Kidney (tissue), 14 donors: ENCODE data around the gene TLNRD1. TPM values are rescaled to one million over a fixed set of nuclear protein-coding genes. Genes with fewer than 3 reads are reported as not detected.

ENCODE experiments used
- DNase-seq, 5 donors: peaks; one replicate each; pipeline ENCODE4 v3.0.0-alpha.2; 2013 to 2020
- FAIRE-seq: peaks from 2 replicates; lab custom pipeline; 2012; peaks lifted over from hg19 to GRCh38; lab: Jason Lieb, UNC
- H3K27ac ChIP-seq, 2 donors: one replicate each; pipeline ENCODE4 v1.7.0; 2013; ENCODE audit warnings: low read depth in 2 of 2, low read length in 2 of 2, inconsistent platforms in 1 of 2
- H3K27me3 ChIP-seq: one replicate; pipeline ENCODE4 v1.7.1; 2013; ENCODE audit warnings: low read length, inconsistent platforms; ENCODE audit not compliant: control insufficient read depth, insufficient read depth
- H3K36me3 ChIP-seq, 3 donors: one replicate each; pipeline versions ENCODE4 v1.7.0 to v1.7.1; 2013; ENCODE audit warnings: low read length in 3 of 3, control low read depth in 1 of 3, inconsistent platforms in 1 of 3; ENCODE audit not compliant: insufficient read depth in 3 of 3, control insufficient read depth in 2 of 3
- H3K4me1 ChIP-seq, 3 donors: one replicate each; pipeline versions ENCODE4 v1.7.0 to v1.7.1; 2013; ENCODE audit warnings: low read length in 3 of 3, inconsistent platforms in 1 of 3, low read depth in 1 of 3; ENCODE audit not compliant: control insufficient read depth in 2 of 3, insufficient read depth in 2 of 3
- H3K4me3 ChIP-seq, 3 donors: one replicate each; pipeline versions ENCODE4 v1.7.0 to v1.8.1; 2013; ENCODE audit warnings: low read length in 3 of 3, control low read depth in 1 of 3, inconsistent platforms in 1 of 3
- H3K9ac ChIP-seq, 3 donors: one replicate each; pipeline versions ENCODE4 v1.7.0 to v1.7.1; 2013; ENCODE audit warnings: low read length in 3 of 3, control low read depth in 1 of 3, inconsistent platforms in 1 of 3
- H3K9me3 ChIP-seq, 3 donors: one replicate each; pipeline versions ENCODE4 v1.7.0 to v1.7.1; 2013; ENCODE audit warnings: low read length in 3 of 3, control low read depth in 1 of 3, inconsistent platforms in 1 of 3; ENCODE audit not compliant: control insufficient read depth in 2 of 3, insufficient read depth in 1 of 3
- CTCF ChIP-seq: IDR thresholded peaks from 3 replicates; pipeline ENCODE4 v1.5.1; 2012; ENCODE audit warnings: mild to moderate bottlenecking, moderate library complexity, borderline replicate concordance; ENCODE audit not compliant: insufficient read depth; ENCODE audit errors: extremely low read depth
- intact Hi-C: fragments of 100-400 bp; cut with DNase I; formaldehyde crosslinking; loops from one replicate; pipeline ENCODE4 v1.11.1; 2022
- microRNA-seq: library from miRNA; unstranded; fragments of <30 nt; microRNA quantifications from one replicate; pipeline ENCODE4 v1.2.0, GENCODE V29; 2020
- polyA plus RNA-seq: library from polyadenylated mRNA; stranded (reverse); fragments of 350-450 nt; fragmentation: Illumina TruSeq; extraction: RNeasy Lipid Tissue Mini Kit (QIAGEN cat#74804); gene quantifications from one replicate; pipeline ENCODE4 v1.2.3, GENCODE V29; 2014; ENCODE audit warnings: low read depth, low replicate concordance; ENCODE audit not compliant: insufficient read depth
- total RNA-seq: library from RNA; stranded (reverse); fragmentation: NEBNext Ultra II Directional; extraction: Animal tissue kit (Norgen Biotek cat#: 25700); gene quantifications from one replicate; pipeline ENCODE4 v1.2.1, GENCODE V29; 2021
- donor health status: control.
- donor health status: control.
- donor health status: control.
- donor health status: control.
- donor health status: control.
- donor health status: DM: yes; HTN: yes; CAD: no.
- donor health status: Normal renal cell carcinoma (clear cell type).

The TLNRD1 gene
- total and polyA plus RNA-seq, 2 donors from 2014 or later: 7.4 to 16.7 TPM

- H3K9me3 ChIP-seq: no peaks in the 10 kb centered on the region
- intact Hi-C loops: no loop called here
- H3K36me3 ChIP-seq: no peaks in the 10 kb centered on the region
- no peak overlapping the region for H3K4me3 ChIP-seq
- H3K9ac ChIP-seq: no peak overlapping the region
- no peaks in the 10 kb centered on the region for H3K27me3 ChIP-seq
- no peaks in the 10 kb centered on the region for H3K4me1 ChIP-seq
- FAIRE-seq (no peak), DNase-seq (no peak)
- no peak overlapping the region for H3K27ac ChIP-seq
- TF ChIP-seq CTCF: no peak
Measured at GRCh38 chr15:81052046-81052445, 51.3 kb downstream of the TLNRD1 start.

GRCh38 chr15:81053621-81054020 is 52.9 kb downstream of the TLNRD1 start:
- DNase-seq: no peak
- no peak for TF ChIP-seq CTCF
- Histone ChIP-seq H3K36me3 (no peaks in the 10 kb centered on the region), H3K9me3 (peaks cover 0 to 5% (median 0%) of the 10 kb centered on the region in 3 donors), H3K27me3 (no peaks in the 10 kb centered on the region), H3K4me1 (no peaks in the 10 kb centered on the region), H3K27ac (no peak overlapping the region), H3K4me3 (no peak overlapping the region), H3K9ac (no peak overlapping the region)
- no peak for FAIRE-seq
- intact Hi-C loops: no loop called here

GRCh38 chr15:81054236-81054635 is 53.5 kb downstream of the TLNRD1 start:
- Histone ChIP-seq H3K36me3 (no peaks in the 10 kb centered on the region), H3K27me3 (no peaks in the 10 kb centered on the region), H3K4me3 (no peak overlapping the region), H3K4me1 (no peaks in the 10 kb centered on the region), H3K9me3 (peaks cover 0 to 5% (median 0%) of the 10 kb centered on the region in 3 donors), H3K27ac (no peak overlapping the region), H3K9ac (no peak overlapping the region)
- intact Hi-C loops: no loop called here
- FAIRE-seq (no peak), DNase-seq (no peak)
- no peak for TF ChIP-seq CTCF

Small RNA genes within 50 kb of the gene (microRNA-seq; reads per million reads assigned to microRNA genes)
- not detected for gene MIR4514

Other genes with a start within 250 kb of the TLNRD1 start
- 0.57 TPM for gene CEMIP, start 221.6 kb upstream of the TLNRD1 start, total RNA-seq
- gene CEMIP, start 221.6 kb upstream of the TLNRD1 start, polyA plus RNA-seq: 0.11 TPM
- 30.9 TPM for gene MESD, start 11.1 kb upstream of the TLNRD1 start, total RNA-seq
- 23.3 TPM for gene MESD, start 11.1 kb upstream of the TLNRD1 start, polyA plus RNA-seq
- gene CFAP161, start 133.3 kb downstream of the TLNRD1 start, total RNA-seq: 0.50 TPM
- not detected for gene CFAP161, start 133.3 kb downstream of the TLNRD1 start, polyA plus RNA-seq
- 19.9 TPM for gene IL16, start 196.0 kb downstream of the TLNRD1 start, total RNA-seq
- 1.4 TPM for gene IL16, start 196.0 kb downstream of the TLNRD1 start, polyA plus RNA-seq